MCF 10A (cell line): ENCODE results near the gene SCUBE1. TPM values are rescaled to one million over a fixed set of nuclear protein-coding genes. Genes with fewer than 3 reads are reported as not detected.
A peak's percentile ranks its signal among the peaks of the same experiment; 100 is the strongest.

Experiments
- BruUV-seq: library from RNA; stranded (reverse); fragments of 400-500 nt; replicated peaks from 2 replicates; lab custom pipeline; 2021; lab: Mats Ljungman, UMichigan
- CTCF ChIA-PET: fragments of 300-600 bp; sonication (Branson Sonifier 250); formaldehyde crosslinking; extraction: SDS; loops from one replicate; lab custom pipeline; 2021; ENCODE audit warnings: antibody characterized with exemption, inconsistent platforms; lab: Yijun Ruan, JAX
- POLR2A ChIA-PET: fragments of 300-600, 350-650 bp; sonication (Branson Sonifier 250); formaldehyde crosslinking; extraction: SDS; loops from one replicate; lab custom pipeline; 2020; ENCODE audit warnings: antibody characterized with exemption, inconsistent platforms; lab: Yijun Ruan, JAX
- DNase-seq: peaks from one replicate; pipeline ENCODE4 v3.0.0-alpha.2; 2018; ENCODE audit not compliant: unreplicated experiment
- H3K27ac Mint-ChIP-seq: one replicate; pipeline ENCODE4 v1.8.0; 2022; ENCODE audit warnings: mild to moderate bottlenecking, low read depth, mixed read lengths; ENCODE audit not compliant: unreplicated experiment
- H3K27me3 Mint-ChIP-seq: one replicate; pipeline ENCODE4 v1.8.0; 2022; ENCODE audit warnings: mixed read lengths; ENCODE audit not compliant: insufficient read depth, unreplicated experiment
- H3K36me3 Mint-ChIP-seq: one replicate; pipeline ENCODE4 v1.8.0; 2022; ENCODE audit warnings: mild to moderate bottlenecking, moderate library complexity, mixed read lengths; ENCODE audit not compliant: insufficient read depth, unreplicated experiment
- H3K4me1 Mint-ChIP-seq: one replicate; pipeline ENCODE4 v1.8.0; 2022; ENCODE audit warnings: mixed read lengths; ENCODE audit not compliant: insufficient read depth, unreplicated experiment
- H3K4me3 Mint-ChIP-seq: one replicate; pipeline ENCODE4 v1.8.0; 2022; ENCODE audit warnings: mild to moderate bottlenecking, moderate library complexity, mixed read lengths; ENCODE audit not compliant: unreplicated experiment
- H3K9me3 Mint-ChIP-seq: one replicate; pipeline ENCODE4 v1.8.0; 2022; ENCODE audit warnings: mixed read lengths; ENCODE audit not compliant: unreplicated experiment
- intact Hi-C: fragments of 100-400 bp; cut with micrococcal nuclease; formaldehyde crosslinking; loops from 2 replicates; pipeline ENCODE4 v1.14.1; 2022
- total RNA-seq: library from RNA; stranded (reverse); gene quantifications from 2 replicates; pipeline ENCODE4 v1.2.3, GENCODE V29; 2022
- TF ChIP-seq, protein P1 (sequence below): fragments of 200-600 bp; IDR thresholded peaks from one replicate; pipeline ENCODE4 v1.8.0; 2022; ENCODE audit warnings: antibody characterized with exemption, mild to moderate bottlenecking; ENCODE audit not compliant: unreplicated experiment

Gene SCUBE1
- total RNA-seq, 1 experiment from 2014 or later = not detected

DNA sequence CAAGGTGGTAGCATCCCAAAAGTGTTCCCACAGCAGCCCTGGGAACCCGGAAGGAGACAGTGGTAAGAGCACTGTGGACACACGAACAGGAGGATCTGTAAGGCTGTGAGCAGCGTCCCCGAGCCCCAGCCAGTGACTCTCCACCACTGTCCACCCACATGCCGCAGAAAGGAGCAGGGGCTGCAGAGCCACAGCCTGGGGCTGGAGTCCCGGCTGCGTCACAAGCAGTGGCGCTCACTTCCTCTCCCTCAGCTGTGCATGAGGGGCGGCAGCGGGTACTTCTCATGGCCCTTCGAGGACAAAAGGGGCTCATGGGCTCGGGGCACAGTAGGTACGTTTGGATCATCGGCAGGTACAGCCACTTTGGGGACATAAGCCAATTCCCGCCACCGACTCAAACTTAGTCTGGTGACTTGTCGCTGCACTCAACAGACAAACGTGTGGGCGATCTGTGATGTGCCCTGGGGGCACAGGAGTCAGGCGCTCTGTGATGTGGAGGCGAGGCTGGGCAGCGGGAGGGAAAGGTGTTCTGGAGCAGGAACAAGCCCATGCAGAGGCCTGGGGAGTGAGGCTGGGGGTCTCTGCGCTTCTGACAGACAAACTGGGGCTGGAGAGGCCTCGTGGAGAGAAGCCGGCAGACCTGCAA is 68.5 kb downstream of the SCUBE1 start:
- TF ChIP-seq, protein P1, sequence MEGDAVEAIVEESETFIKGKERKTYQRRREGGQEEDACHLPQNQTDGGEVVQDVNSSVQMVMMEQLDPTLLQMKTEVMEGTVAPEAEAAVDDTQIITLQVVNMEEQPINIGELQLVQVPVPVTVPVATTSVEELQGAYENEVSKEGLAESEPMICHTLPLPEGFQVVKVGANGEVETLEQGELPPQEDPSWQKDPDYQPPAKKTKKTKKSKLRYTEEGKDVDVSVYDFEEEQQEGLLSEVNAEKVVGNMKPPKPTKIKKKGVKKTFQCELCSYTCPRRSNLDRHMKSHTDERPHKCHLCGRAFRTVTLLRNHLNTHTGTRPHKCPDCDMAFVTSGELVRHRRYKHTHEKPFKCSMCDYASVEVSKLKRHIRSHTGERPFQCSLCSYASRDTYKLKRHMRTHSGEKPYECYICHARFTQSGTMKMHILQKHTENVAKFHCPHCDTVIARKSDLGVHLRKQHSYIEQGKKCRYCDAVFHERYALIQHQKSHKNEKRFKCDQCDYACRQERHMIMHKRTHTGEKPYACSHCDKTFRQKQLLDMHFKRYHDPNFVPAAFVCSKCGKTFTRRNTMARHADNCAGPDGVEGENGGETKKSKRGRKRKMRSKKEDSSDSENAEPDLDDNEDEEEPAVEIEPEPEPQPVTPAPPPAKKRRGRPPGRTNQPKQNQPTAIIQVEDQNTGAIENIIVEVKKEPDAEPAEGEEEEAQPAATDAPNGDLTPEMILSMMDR = no peak
- no peaks in the 10 kb centered on the region for H3K36me3 Mint-ChIP-seq
- H3K9me3 Mint-ChIP-seq = no peaks in the 10 kb centered on the region
- no TSS peak for BruUV-seq
- no peak for DNase-seq
- no peak overlapping the region for H3K4me3 Mint-ChIP-seq
- no peaks in the 10 kb centered on the region for H3K27me3 Mint-ChIP-seq
- H3K4me1 Mint-ChIP-seq = peaks cover 25% of the 10 kb centered on the region
- CTCF ChIA-PET = interaction anchor here (0.6 to 5.0 kb wide), 21 partner anchors 11 to 626 kb away, joined by 3 to 89 read pairs (median 4); partner anchors contain the start of gene SCUBE1
- POLR2A ChIA-PET = interaction anchor here (1.0 kb wide), 2 partner anchors 11 to 114 kb away, joined by 3 read pairs; no protein-coding TSS in a partner anchor
- H3K27ac Mint-ChIP-seq = no peak overlapping the region
- intact Hi-C loops = loop anchor here (1.0 to 10.0 kb wide), 5 partner anchors 44 to 630 kb away; no protein-coding TSS in a partner anchor

DNA sequence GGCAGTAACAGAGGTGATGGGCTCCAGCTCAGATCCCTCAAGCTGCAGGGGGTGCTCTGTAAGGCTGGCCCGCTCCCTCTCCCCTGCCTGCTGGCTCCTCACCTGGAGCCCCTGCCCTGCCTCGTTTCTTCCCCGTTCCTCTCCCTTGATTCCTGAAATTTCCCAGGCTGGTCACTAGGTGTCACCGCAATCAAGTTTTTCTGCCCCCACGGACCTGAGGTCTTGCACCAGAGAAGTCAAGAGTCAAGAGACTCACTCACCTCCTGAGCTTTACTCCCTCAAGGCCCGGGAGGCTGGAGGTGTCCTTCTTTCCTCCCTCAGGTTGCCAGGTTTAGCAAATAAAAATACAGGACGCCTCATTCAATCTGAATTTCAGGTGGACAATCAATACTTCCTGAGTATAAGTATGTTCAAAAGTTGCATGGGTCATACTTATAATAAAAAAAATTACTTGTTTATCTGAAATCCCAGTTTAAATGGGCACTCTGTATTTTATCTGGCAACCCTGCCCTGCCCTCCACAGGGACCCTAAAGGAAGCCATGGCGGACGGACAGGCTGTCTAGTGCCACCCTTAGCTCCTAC is 69.2 kb downstream of the SCUBE1 start:
- BruUV-seq = no TSS peak
- no peaks in the 10 kb centered on the region for H3K9me3 Mint-ChIP-seq
- TF ChIP-seq, protein P1 = peak; percentile 82
- POLR2A ChIA-PET = interaction anchor here (0.6 to 1.0 kb wide), 3 partner anchors 20 to 124 kb away, joined by 3 to 4 read pairs (median 3); no protein-coding TSS in a partner anchor
- H3K4me3 Mint-ChIP-seq = no peak overlapping the region
- no peaks in the 10 kb centered on the region for H3K27me3 Mint-ChIP-seq
- peaks cover 25% of the 10 kb centered on the region for H3K4me1 Mint-ChIP-seq
- H3K27ac Mint-ChIP-seq = no peak overlapping the region
- DNase-seq = peak; percentile 77
- CTCF ChIA-PET = interaction anchor here (0.6 to 5.0 kb wide), 42 partner anchors 9 to 1213 kb away, joined by 3 to 89 read pairs (median 4); partner anchors contain the start of gene SCUBE1
- H3K36me3 Mint-ChIP-seq = no peaks in the 10 kb centered on the region
- intact Hi-C loops = loop anchor here (1.0 to 10.0 kb wide), 5 partner anchors 43 to 631 kb away; no protein-coding TSS in a partner anchor

DNA sequence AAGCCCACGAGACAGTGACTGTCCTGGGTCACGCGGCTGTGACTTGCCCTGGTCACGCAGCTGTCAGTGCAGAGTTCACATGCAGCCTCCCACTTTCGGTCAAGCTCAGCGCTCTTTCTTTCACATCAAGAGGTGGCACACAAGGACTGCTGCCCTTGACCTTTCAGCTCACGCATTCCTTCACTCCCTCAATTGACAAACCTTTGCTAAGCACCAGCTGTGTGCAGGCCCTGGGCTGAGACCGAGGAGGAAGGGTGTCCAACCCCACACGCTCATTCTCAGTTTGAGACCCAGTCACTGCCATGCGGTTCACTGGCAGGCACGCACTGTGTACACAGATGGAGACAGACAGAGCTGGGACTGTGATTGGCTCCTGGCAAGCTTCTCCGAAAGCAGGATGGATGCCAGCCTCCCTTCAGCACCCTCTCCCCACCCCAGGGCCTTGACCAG is 70.3 kb downstream of the SCUBE1 start:
- CTCF ChIA-PET = interaction anchor here (0.5 to 5.0 kb wide), 26 partner anchors 10 to 629 kb away, joined by 3 to 89 read pairs (median 5); partner anchors contain the start of gene SCUBE1
- Mint-ChIP-seq H3K27me3 (peaks cover 10% of the 10 kb centered on the region), H3K4me3 (no peak overlapping the region), H3K27ac (no peak overlapping the region), H3K4me1 (peaks cover 25% of the 10 kb centered on the region), H3K9me3 (no peaks in the 10 kb centered on the region), H3K36me3 (no peaks in the 10 kb centered on the region)
- intact Hi-C loops = loop anchor here (10.0 kb wide), 2 partner anchors 552 to 632 kb away; no protein-coding TSS in a partner anchor
- no TSS peak for BruUV-seq
- DNase-seq = no peak
- POLR2A ChIA-PET = no interaction called here
- TF ChIP-seq, protein P1 = no peak

DNA sequence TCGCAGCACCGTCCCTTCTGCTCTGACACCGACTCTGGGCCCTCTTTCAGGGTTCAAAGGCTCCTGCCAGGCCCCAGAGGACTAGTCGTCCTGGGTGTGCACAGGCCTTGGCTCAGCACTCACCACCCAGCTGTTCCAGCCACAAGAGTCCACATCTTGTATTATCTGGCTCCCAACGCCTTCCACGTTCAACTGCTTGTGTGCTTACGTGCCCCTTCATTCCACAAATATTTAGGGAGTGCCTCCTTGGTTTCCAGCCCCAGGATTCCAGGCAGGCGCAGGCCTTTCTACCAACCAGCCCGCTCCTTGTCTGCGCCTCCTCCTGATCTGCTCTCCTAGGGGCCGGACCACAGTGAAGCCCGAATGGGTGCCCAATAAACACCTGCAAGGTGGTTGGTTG is 70.9 kb downstream of the SCUBE1 start:
- Mint-ChIP-seq H3K36me3 (no peaks in the 10 kb centered on the region), H3K27me3 (peaks cover 16% of the 10 kb centered on the region), H3K4me1 (peaks cover 25% of the 10 kb centered on the region), H3K4me3 (no peak overlapping the region), H3K9me3 (no peaks in the 10 kb centered on the region), H3K27ac (no peak overlapping the region)
- BruUV-seq = no TSS peak
- intact Hi-C loops = loop anchor here (10.0 kb wide), 2 partner anchors 552 to 632 kb away; no protein-coding TSS in a partner anchor
- ChIA-PET POLR2A (no interaction called here), CTCF (interaction anchor here (0.9 to 5.0 kb wide), 13 partner anchors 10 to 686 kb away, joined by 3 to 89 read pairs (median 8); partner anchors contain the start of gene SCUBE1)
- TF ChIP-seq, protein P1 = no peak
- DNase-seq = no peak
